Astrocyte of the cerebellum (primary cell): Measurements from ENCODE around the gene RFK.
A peak's percentile ranks its signal among the peaks of the same experiment; 100 is the strongest.

Experiments
- DNase-seq: peaks from one replicate; pipeline ENCODE4 v3.0.0-alpha.2; 2011; ENCODE audit warnings: low read depth
- H3K4me3 ChIP-seq: 2 replicates; pipeline ENCODE4 v1.5.1; 2011; ENCODE audit warnings: mild to moderate bottlenecking, low read depth, low read length, moderate library complexity
- CTCF ChIP-seq: IDR thresholded peaks from 2 replicates; pipeline ENCODE4 v1.5.1; 2012; ENCODE audit warnings: low read length, low read depth, moderate library complexity, mild to moderate bottlenecking; ENCODE audit errors: missing control alignments
- in situ Hi-C: cut with HindIII; loops from 2 replicates; pipeline ENCODE4 v1.10.0; 2017; ENCODE audit warnings: low sequenced_read_pairs

Gene RFK

GRCh38 chr9:76355886-76356285 is 38.3 kb downstream of the RFK start:
- no peak for DNase-seq
- in situ Hi-C loops, result no loop called here
- no peak for TF ChIP-seq CTCF
- H3K4me3 ChIP-seq, result no peak overlapping the region

- in situ Hi-C loops, result no loop called here
- no peak for DNase-seq
- no peak for TF ChIP-seq CTCF
- no peak overlapping the region for H3K4me3 ChIP-seq
Measured at GRCh38 chr9:76354221-76354620, 40.0 kb downstream of the RFK start.

DNA sequence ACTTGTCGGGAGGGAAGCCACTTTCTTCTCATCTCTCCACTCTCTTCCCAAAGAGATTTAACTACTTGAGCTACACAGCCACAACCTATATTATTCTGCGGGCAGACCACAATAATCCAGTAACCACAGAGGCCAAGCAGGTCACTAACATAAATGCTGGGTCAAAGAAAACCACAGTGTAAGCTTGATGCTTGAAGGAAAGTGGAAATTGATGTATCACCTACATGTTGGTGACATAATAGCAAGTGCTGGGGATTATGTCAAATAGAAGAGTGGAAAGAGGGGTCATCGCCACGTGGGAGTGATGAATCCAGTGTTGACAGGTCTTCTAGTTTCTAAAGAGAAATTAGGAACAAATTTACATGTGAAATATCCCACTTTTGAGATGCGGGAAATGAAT is 40.9 kb downstream of the RFK start:
- peak; percentile 38 for DNase-seq
- in situ Hi-C loops, result no loop called here
- no peak overlapping the region for H3K4me3 ChIP-seq
- no peak for TF ChIP-seq CTCF

DNA sequence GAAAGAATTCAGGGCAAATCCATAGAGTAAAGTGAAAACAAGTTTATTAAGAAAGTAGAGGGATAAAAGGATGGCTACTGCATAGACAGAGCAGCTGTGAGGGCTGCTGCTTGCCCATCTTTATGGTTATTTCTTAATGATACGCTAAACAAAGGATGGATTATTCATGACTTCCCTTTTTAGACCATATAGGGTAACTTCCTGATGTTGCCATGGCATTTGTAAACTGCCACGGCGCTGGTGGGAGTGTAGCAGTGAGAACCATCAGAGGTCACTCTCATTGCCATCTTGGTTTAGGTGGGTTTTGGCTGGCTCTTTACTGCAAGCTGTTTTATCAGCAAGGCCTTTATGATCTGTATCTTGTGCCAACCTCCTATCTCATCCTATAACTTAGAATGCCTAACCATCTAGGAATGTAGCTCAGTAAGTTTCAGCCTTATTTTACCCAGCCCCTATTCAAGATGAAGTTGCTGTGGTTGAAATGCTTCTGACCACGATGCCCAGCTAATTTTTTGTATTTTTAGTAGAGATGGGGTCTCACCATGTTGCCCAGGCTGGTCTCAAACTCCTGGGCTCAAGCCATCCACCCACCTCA is 42.1 kb downstream of the RFK start:
- no peak for DNase-seq
- H3K4me3 ChIP-seq, result no peak overlapping the region
- TF ChIP-seq CTCF, result no peak
- in situ Hi-C loops, result no loop called here

- in situ Hi-C loops, result no loop called here
- TF ChIP-seq CTCF, result no peak
- DNase-seq, result no peak
- H3K4me3 ChIP-seq, result no peak overlapping the region
Measured at GRCh38 chr9:76351006-76351405, 43.2 kb downstream of the RFK start.

GRCh38 chr9:76349865-76350264 is 44.4 kb downstream of the RFK start:
- DNase-seq, result no peak
- in situ Hi-C loops, result no loop called here
- TF ChIP-seq CTCF, result no peak
- H3K4me3 ChIP-seq, result no peak overlapping the region

GRCh38 chr9:76342858-76343257 is 51.4 kb downstream of the RFK start:
- H3K4me3 ChIP-seq, result no peak overlapping the region
- no peak for DNase-seq
- in situ Hi-C loops, result no loop called here
- no peak for TF ChIP-seq CTCF
